Stimulated activated CD4-positive, alpha-beta T cell treated with anti-CD3 and anti-CD28 coated beads, Interleukin-2, amount 100 ng/mL, for 48 hours (primary cell): ENCODE measurements around the gene SELENON.
"Not testable (repeated sequence)": the region's sequence is repeated elsewhere in the genome, so short reads cannot be mapped to it uniquely, and the experiment has no call there.

Experiments
- DNase-seq, 2 donors: peaks; one replicate each; pipeline ENCODE4 v3.0.0-alpha.2; 2020

SELENON gene

DNA sequence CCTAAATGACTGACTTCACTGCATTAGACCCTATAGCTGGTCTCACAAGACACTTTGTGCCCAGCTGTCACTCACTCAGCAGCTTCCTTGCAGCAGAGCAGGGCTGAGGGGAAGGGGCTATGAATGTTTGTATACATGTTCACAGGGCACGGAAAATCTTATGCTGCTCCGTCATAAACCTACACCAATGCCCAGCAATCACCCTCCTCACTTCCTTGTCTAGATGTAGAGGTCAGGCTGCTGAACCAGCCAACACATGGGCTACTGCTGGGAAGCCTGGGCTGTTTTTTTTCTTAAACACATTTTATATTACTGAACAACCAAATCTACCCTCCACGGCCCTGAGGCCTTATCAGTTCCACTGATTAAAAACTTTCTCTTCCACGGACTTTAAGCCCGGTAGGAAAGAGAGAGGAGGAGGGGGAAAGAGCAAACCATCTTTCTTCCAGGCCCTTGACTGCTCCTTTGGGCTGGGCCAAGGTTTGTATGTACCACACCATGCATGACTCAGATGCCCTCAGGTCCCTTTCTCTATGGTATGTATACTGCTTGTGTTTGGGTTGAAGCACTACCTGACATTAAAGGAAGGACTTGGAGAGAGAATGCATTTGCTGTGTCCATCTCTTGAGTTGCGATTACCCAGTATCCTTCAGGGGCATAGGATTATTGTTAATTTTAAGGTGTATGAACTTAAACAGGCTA lies 32.5 kb downstream of the SELENON start:
- no peak for DNase-seq

- DNase-seq, result no peak
Observed at GRCh38 chr1:25833158-25833557, 33.2 kb downstream of the SELENON start.

DNA sequence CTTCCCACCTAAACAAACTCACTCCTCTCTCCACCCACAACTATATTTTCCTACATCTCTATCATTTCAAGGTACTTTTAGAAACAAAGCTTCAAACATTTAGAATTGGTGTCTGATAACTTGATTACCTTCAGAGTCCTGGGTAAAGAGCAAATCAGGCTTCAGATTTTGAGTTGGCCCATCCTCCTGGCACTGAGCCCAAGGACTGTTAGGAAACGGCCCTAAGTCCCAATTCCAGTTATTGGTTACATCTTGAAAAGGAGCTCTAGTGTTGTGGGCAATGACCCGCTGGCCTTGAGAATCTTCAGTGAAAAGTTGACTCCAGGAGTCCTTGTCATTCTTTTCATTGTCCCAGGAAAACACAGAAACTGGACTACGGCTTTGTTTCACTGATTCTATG lies 34.9 kb downstream of the SELENON start:
- DNase-seq, result no peak

DNA sequence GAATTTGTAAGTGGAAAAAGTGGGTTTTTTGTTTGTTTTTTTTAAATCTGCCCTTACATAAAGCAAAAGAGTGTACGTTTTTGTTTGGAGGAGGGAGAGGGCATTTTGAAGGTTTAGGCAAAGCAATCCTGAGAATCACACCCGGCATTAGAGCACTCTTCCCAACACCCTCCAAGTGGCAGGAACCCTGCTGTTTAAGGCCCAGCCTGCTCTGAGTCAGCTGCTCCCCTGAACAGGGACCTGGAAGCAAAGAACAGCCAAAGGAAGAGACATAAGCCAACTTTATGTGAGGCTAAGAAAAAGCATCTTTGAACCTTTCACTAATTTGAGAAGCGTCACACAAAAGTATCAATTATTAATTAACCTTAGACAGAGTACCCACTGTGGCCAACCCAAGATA lies 36.7 kb downstream of the SELENON start:
- DNase-seq, result no peak

DNA sequence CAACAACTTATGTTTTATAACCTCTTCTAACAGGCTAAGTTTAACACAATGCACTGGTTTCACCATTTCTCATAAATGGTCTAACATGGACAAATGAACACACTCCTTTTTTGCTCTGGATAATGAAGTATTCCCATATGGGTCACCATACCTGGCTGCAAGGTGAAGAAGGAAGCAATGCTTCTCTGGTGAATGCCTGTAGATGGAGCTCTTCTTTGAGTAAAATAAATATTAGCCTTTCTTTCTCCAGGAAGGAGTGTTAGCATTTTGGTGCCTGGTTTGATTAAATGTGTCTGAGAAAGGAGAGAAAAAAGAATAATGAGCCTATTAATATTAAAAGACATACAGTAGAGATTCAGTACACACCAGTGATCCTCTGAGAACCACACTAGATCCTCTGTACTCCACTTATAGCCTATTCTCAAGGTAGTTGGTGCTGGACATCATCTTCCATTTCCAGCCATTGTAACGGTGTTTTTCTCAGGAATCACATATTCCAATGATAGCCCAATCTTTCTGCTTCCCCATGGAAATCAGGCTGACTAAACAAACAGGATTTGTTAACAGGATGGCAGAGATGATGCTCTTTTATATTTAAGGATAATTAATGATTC lies 37.4 kb downstream of the SELENON start:
- DNase-seq, result no peak

DNA sequence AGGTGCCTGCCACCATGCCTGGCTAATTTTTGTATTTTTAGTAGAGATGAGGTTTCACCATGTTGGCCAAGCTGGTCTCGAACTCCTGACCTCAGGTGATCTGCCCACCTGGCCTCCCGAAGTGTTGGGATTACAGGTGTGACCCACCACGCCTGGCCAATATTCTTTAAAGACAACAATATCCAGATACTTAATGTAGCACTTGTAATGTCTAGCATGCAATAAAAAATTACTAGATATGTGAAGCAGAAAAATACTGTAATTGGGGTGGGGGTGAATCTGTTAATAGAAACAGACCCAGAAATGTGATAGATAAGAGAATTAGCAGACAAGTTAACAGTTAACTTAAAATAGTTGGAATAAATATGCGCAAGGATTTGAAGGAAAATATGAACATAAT lies 39.8 kb downstream of the SELENON start:
- DNase-seq, result not testable (repeated sequence)

DNA sequence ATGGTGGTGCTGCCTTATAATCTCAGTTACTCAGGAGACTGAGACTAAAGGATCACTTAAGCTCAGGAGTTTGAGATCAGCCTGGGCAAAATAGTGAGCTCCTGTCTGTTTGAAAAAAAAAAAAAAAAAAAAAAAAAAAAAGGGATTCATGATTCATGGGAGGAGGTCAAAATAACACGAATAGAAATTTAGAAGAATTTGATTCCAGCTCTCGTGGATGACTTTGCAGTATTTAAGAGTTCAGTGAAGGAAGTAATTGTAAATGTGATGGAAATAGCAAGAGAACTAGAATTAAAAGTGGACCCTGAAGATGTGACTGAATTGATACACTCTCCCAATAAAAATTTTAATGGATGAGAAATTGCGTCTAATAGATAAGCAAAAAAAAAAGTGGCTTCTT lies 43.5 kb downstream of the SELENON start:
- DNase-seq, result no peak

DNA sequence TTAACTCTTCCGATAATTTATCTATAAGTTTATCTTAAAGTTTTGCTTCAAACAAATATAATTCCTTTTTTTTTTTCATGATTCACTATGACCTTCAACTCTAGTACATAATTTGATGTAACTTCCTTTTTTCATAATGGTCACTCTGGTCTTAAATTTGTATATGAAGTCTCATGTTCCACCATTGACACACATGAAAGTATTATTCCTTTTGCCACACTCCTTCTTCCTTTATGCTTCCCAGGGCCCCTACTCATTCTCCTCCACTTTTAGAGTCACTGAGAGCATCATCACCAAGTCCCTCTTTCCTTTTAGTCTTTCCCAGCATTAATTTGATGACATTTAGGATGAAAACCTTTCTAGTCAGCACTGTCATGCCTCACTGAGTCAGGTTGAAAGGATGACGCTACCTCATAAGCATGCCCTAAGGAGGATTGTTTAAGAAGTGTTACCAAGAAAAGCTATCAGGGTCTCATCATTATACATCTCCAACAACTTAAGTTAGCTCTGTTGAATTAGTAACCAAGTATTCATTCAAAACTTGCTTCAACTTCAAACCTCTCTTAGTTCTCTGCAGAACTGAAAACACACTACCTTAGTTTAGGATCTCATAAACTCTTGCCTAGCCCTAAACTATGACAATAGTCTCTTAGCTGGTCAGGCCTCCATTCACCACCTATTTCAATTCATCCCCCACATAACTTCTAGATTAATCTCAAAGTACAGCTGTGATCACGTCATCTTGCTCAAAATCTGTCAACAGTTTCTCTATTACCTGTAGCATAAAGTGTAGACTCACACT lies 44.7 kb downstream of the SELENON start:
- no peak for DNase-seq

DNA sequence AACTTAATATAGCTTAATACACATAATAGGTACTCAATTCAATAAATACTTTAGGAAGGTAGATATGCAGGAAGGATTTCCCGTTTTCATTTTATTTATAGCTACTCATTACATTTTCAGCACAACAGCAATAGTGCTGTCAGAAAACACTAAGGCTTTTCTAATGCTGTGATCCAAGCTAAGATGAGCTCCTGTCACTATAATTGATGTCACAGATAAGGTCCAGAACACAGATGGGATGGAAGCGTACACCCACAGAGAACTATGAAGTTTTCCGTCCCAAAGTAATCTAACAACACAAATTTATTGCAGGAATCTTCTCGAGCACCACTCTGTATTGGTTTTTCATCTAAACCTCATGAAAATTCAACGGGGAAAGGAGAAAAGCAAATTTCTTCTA lies 45.7 kb downstream of the SELENON start:
- DNase-seq, result no peak

DNA sequence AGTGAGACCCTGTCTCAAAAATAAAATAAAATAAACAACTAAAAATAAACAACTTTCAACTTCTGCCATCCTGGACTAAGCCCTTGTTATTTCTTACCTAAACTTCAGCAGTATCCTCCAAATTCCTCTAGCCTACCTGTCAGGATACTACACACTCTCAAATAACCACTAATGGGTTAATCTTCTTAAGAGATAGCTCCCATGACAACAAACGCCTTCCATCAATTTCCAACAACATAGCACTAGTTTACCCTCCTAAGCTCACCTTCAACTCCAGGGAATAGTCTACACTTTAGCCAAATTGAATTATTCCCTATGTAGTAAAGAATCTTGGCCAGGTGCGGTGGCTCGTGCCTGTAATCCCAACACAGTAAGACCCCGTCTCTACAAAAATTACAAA lies 47.9 kb downstream of the SELENON start:
- no peak for DNase-seq

- no peak for DNase-seq
Observed at GRCh38 chr1:25848531-25848930, 48.5 kb downstream of the SELENON start.

DNA sequence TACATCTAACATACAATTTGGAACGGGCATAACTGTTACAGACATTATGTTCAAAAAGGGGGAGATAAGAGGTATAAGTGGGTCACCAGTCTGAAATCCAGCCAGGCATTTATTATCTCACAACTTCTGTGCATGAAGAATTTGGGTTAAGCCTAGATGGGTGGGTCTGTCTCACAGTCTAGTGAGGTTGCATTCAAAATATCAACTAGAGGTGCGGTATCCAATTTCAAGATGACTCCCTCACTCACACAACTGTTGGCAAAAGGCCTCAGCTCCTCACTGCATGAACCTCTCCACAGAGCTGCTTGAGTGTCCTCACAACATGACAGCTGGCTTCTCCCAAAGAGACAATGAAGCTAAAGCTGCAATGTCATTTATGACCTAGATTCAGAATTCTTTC lies 54.6 kb downstream of the SELENON start:
- DNase-seq, result no peak

- DNase-seq, result no peak
Observed at GRCh38 chr1:25856856-25857255, 56.9 kb downstream of the SELENON start.

DNA sequence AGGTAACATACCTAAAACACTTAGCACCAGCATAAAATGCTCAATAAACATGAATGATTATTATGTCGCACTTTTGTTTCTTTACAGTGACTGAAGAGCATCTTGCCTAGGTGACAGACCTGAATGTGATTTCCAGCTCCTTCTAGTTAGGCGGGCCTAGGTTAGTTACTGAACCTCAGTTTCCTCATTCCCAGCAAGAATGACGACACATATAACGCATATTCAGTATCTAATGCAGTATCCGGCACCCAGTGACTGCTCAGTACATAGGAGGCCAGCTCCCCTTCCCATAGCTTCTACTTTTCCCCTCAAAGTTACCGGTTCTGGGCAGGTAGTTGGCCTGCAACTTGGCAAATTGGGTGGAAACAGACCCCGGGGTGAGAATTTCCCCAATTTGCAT lies 58.5 kb downstream of the SELENON start:
- no peak for DNase-seq

DNA sequence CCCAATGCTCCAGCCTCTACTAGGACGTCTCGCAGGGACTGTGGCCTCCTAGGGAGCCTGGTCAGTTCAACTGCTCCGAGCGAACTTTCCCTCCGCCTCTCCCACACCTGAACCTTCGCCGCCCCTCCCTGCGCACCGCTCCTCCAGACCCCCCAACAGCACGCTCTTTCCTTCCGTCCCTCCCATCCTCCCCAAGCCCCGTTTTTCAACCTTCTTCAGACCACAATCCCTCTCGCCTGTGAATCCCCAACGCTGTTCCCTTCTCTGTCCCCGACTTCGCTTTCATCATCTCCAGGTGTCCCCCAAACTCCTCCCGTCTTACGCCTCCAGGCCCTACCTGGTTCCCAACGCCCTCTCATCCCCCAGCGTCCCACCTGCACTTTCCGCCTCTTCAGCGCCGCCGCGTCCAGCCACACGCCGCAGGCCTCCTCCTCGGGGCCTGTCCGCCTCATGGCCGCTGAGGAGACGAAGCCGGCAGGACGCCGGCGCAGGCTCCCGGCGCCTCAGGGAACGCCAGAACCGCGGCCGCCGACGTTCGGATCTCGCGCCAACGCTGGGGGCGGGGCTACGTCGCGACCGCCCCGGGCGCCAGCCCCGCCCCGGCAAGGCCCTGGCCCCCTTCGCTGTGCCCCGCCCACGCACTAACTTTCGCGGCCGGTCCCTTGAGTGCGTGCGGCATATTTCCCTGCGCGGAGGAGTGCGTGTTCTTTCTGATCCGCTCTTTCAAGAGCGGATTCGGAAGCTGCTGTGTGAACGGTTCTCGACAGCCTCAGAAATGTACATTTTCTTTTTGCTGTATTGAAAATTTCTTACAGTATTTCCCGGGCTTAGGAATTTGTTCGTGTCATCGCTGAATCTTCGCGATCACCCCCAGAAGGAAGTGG lies 59.2 kb downstream of the SELENON start, which contains the start of gene AUNIP:
Gene AUNIP, minus strand, starts transcription at position 552 of the 884 bp plus-strand sequence. Its CDS starts 100 bp downstream, at position 452.
- peak; percentile 91 to 97 for DNase-seq

GRCh38 chr1:25861316-25862286 lies 61.6 kb downstream of the SELENON start:
- no peak for DNase-seq

DNA sequence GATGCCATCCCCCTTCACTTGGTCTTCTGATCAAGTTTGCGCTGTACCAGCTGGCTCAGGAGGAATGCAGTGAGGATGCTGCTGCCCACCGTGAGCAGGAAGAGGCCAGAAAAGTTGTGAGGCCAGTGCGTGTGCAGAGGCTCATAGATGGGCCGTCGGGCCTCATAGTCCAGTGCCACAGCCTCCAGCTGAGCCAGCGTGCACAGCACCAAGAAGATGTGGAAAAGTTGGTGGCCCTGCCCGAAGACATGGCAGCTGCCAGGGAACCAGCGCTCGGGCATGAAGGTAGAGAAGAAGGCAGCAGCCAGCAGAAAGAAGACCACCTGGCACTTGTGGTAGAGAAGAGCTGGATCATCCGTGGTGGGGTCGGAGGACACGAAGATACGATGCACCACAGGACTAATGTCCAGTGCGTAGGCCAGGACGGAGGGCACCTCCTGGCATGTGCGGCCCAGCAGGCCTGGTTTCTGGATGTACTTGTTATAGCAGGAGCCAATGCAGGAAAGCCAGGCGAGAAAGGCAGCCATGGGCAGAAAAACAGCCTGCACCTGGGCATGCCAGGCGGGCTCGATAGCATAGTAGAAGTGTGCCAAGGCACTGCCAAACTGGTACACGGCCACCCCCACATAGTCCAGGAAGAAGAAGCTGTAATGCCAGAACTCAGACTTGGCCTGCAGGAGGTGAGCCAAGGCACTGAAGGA lies 62.9 kb downstream of the SELENON start:
- no peak for DNase-seq

- no peak for DNase-seq
Observed at GRCh38 chr1:25863486-25864262, 63.7 kb downstream of the SELENON start.

DNA sequence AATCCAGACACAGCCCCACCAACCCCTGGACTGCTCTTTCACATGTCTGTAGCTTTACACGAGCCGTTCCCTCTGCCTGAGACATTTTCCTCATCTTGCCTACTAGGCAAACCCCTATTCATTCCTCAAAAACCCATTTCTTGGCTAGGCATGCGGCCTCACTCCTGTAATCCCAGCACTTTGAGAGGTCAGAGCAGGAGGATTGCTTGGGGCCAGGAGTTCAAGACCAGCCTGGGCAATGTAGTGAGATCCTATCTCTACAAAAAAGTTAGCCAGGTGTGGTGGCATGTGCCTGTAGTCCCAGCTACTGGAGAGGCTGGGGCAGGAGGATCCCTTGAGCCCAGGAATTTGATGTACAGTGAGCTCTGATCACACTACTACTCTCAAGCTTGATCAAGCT lies 64.4 kb downstream of the SELENON start:
- DNase-seq, result no peak

GRCh38 chr1:25866288-25866687 lies 66.3 kb downstream of the SELENON start:
- DNase-seq, result no peak
